ENCODE results near the gene CCIN. TPM values are rescaled to one million over a fixed set of nuclear protein-coding genes. Genes with fewer than 3 reads are reported as not detected.

The CCIN gene
- total RNA-seq, 1 donor from 2014 or later: not detected

DNA sequence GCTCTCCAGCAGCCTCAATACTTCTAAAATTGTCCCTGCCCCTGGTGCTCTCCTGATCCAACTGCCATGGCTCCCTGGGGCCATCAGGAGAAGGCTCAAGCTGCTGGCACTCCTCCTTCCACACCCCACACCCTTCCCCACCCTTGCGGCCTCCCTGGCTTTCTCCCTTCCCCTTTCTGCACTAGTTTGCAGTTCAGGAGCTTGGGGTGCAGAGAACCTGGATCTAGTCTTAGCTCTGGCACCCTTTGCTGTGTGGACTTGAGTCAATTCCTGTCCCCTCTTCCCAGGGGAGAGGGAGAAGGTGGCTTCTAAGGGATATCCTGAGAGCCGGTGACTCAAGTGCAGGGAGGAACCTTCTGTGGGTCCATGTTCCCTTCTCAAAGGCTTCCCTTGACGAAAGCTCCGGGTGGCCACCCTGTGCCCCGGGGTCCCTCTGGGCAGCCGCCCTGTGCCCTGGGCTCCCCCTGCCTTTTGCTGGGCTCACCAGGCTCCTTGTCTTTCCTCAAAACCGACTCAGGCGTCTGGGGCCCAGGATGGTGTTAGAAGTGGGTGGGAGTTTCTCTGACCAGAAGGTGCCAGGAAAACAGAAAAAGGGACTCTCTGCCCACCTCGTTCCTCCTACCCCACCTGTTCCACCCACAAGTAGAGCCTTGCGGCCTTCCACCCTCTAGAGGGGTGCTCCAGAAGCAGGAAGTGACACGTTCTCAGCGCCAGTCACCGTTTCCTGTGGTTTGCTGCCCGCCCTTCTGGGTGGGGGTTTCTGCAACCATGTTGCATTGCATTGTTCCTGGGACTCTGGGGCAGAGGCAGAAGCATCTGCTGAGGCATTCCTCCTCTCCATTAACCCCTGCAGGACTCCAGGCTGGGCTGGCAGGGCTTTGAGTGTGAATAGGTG lies 17.6 kb upstream of the CCIN start:
- peaks cover 4 to 12% of the 10 kb centered on the region in 2 donors for H3K36me3 ChIP-seq
- H3K27me3 ChIP-seq: no peaks in the 10 kb centered on the region
- H3K4me3 ChIP-seq: no peak overlapping the region
- H3K9me3 ChIP-seq: no peaks in the 10 kb centered on the region
- TF ChIP-seq, protein P1, sequence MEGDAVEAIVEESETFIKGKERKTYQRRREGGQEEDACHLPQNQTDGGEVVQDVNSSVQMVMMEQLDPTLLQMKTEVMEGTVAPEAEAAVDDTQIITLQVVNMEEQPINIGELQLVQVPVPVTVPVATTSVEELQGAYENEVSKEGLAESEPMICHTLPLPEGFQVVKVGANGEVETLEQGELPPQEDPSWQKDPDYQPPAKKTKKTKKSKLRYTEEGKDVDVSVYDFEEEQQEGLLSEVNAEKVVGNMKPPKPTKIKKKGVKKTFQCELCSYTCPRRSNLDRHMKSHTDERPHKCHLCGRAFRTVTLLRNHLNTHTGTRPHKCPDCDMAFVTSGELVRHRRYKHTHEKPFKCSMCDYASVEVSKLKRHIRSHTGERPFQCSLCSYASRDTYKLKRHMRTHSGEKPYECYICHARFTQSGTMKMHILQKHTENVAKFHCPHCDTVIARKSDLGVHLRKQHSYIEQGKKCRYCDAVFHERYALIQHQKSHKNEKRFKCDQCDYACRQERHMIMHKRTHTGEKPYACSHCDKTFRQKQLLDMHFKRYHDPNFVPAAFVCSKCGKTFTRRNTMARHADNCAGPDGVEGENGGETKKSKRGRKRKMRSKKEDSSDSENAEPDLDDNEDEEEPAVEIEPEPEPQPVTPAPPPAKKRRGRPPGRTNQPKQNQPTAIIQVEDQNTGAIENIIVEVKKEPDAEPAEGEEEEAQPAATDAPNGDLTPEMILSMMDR (IDR thresholded peaks at IDR 0.05): no peak
- DNase-seq (ENCODE audit: low spot score in 2 of 2): peak; percentile 59 to 83
- peak overlapping the region; percentile 46 to 82 for H3K27ac ChIP-seq
- peaks cover 10 to 24% of the 10 kb centered on the region in 2 donors for H3K4me1 ChIP-seq
- intact Hi-C loops (cut with DNase I): no loop called here

DNA sequence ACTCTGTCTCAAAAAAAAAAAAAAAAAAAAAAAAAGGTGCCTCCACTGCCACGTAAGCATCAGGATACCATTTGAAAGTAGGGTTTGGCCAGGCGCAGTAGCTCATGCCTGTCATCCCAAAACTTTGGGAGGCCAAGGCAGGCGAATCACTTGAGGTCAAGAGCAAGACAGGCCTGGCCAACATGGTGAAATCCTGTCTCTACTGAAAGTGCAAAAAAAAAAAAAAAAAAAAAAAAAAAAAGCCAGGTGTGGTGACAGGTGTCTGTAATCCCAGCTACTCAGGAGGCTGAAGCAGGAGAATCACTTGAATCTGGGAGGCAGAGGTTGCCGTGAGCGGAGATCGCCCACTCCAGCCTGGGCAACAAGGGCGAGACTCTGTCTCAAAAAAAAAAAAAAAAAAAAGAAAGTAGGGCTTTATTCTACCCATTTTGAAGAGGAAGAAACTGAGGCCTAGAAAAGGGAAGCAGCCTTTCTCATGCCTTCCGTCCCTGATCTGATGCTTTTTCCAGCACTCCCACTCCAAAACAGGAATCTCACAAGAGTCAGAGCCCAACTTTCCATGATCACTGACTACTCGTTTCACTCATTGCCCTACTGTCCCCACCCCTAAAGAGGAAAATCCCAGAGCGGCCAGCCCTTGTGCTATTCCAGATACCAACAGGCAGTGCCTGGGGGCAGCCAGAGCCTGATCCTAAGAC lies 16.3 kb upstream of the CCIN start:
- Histone ChIP-seq H3K27ac (peak overlapping the region; percentile 75 to 78), H3K36me3 (peaks cover 4 to 16% of the 10 kb centered on the region in 2 donors), H3K27me3 (no peaks in the 10 kb centered on the region), H3K9me3 (no peaks in the 10 kb centered on the region), H3K4me1 (peaks cover 8 to 20% of the 10 kb centered on the region in 2 donors), H3K4me3 (no peak overlapping the region)
- no peak for DNase-seq (ENCODE audit: low spot score in 2 of 2)
- intact Hi-C loops (cut with DNase I): no loop called here
- TF ChIP-seq, protein P1 (IDR thresholded peaks at IDR 0.05): no peak

DNA sequence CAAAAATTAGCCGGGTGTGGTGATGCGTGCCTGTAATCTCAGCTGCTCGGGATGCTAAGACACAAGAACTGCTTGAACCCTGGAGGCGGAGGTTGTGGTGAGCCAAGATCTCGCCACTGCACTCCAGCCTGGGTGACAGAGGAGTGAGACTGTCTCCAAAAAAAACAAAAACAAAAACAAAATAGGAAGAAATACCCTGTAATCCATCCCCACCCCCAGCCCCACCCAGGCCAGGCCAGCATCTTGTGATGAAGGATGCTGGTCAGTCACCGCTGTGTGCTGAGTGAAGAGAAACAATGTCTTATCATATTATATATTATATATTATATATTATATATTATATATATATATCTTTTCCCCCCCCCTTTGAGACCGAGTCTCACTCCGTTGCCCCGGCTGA lies 15.4 kb upstream of the CCIN start:
- Histone ChIP-seq H3K27ac (peak overlapping the region; percentile 75 to 78), H3K4me1 (peaks cover 2 to 15% of the 10 kb centered on the region in 2 donors), H3K4me3 (no peak overlapping the region), H3K36me3 (peaks cover 4 to 16% of the 10 kb centered on the region in 2 donors), H3K27me3 (no peaks in the 10 kb centered on the region), H3K9me3 (no peaks in the 10 kb centered on the region)
- no peak for DNase-seq (ENCODE audit: low spot score in 2 of 2)
- TF ChIP-seq, protein P1 (IDR thresholded peaks at IDR 0.05): no peak
- intact Hi-C loops (cut with DNase I): no loop called here

DNA sequence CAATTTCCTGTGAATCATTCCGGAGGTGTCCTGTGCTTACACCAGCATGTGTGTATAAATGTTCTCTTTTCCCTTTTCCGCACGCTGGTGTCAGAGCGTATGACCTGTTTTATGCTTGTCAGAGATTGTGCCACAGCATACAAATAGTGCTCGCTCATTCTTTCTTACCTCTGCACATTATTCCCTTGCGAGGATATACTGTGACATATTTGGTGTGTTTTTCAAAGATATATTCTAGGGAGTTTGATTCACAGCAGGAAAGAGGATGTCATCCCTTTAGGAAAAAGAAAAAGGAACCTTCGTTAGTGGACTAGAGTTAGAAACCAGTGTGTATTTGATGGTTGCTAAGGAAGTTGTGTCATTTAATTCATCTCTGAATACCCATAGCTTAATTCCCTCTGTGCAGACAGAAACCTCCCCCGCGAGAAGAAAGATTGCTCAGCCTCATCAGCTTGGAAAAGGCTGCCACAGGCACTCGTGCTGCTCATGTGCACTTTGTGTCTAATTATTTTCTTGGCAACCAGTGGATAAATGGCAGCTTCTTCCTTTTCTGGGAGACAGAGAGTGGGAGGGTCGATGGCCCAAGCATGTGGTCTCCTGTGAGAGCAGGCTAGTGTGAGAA lies 14.7 kb upstream of the CCIN start:
- TF ChIP-seq, protein P1 (IDR thresholded peaks at IDR 0.05): no peak
- peak overlapping the region; percentile 75 to 78 for H3K27ac ChIP-seq
- H3K36me3 ChIP-seq: peaks cover 4 to 16% of the 10 kb centered on the region in 2 donors
- no peak for DNase-seq (ENCODE audit: low spot score in 2 of 2)
- no peaks in the 10 kb centered on the region for H3K27me3 ChIP-seq
- H3K4me1 ChIP-seq: peaks cover 0 to 13% of the 10 kb centered on the region in 2 donors
- no peaks in the 10 kb centered on the region for H3K9me3 ChIP-seq
- no peak overlapping the region for H3K4me3 ChIP-seq
- intact Hi-C loops (cut with DNase I): no loop called here

DNA sequence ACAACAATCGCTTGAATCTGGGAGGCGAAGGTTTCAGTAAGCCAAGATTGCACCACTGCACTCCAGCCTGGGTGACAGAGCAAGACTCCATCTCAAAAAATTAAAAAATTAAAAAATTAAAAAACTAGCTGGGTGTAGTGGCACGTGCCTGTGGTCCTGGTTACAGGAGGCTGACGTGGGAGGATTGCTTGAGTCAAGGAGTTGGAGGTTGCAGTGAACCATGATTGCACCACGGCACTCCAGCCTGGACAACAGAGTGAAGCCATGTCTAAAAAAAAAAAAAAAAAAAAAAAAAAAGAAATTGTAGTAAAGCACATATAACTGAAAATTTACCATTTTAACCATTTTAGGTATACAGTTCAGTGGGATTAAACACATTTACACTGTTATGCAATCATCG lies 13.1 kb upstream of the CCIN start:
- peaks cover 4 to 15% of the 10 kb centered on the region in 2 donors for H3K36me3 ChIP-seq
- TF ChIP-seq, protein P1 (IDR thresholded peaks at IDR 0.05): no peak
- H3K4me1 ChIP-seq: peaks cover 0 to 10% of the 10 kb centered on the region in 2 donors
- no peak overlapping the region for H3K27ac ChIP-seq
- DNase-seq (ENCODE audit: low spot score in 2 of 2): no peak
- no peaks in the 10 kb centered on the region for H3K9me3 ChIP-seq
- intact Hi-C loops (cut with DNase I): no loop called here
- H3K4me3 ChIP-seq: no peak overlapping the region
- no peaks in the 10 kb centered on the region for H3K27me3 ChIP-seq

Data from ascending aorta (tissue), 2 donors.